Right forelimb (tissue), 1 donor: ENCODE results near the gene TAF1C.

Experiments
- DNase-seq: peaks from one replicate; pipeline ENCODE4 v3.0.0-alpha.2; 2018

The TAF1C gene

GRCh38 chr16:84182104-84182503 lies 4.8 kb downstream of the TAF1C start:
- no peak for DNase-seq

- DNase-seq, result no peak
Observed at GRCh38 chr16:84181144-84181915, 5.5 kb downstream of the TAF1C start.

- DNase-seq, result no peak
Observed at GRCh38 chr16:84180519-84181140, 6.2 kb downstream of the TAF1C start.

- DNase-seq, result no peak
Observed at GRCh38 chr16:84179612-84180320, 7.1 kb downstream of the TAF1C start.

GRCh38 chr16:84178892-84179611 lies 7.8 kb downstream of the TAF1C start:
- no peak for DNase-seq

GRCh38 chr16:84178146-84178765 lies 8.6 kb downstream of the TAF1C start:
- DNase-seq, result no peak

- DNase-seq, result no peak
Observed at GRCh38 chr16:84177741-84178073, 9.2 kb downstream of the TAF1C start.

GRCh38 chr16:84176192-84177053 lies 10.4 kb downstream of the TAF1C start:
- no peak for DNase-seq

- no peak for DNase-seq
Observed at GRCh38 chr16:84175350-84176081, 11.3 kb downstream of the TAF1C start.

GRCh38 chr16:84174396-84174795 lies 12.5 kb downstream of the TAF1C start:
- DNase-seq, result no peak

GRCh38 chr16:84169765-84170310 lies 17.0 kb downstream of the TAF1C start:
- DNase-seq, result no peak

GRCh38 chr16:84166796-84167695 lies 19.8 kb downstream of the TAF1C start:
- DNase-seq, result no peak

GRCh38 chr16:84165746-84166145 lies 21.1 kb downstream of the TAF1C start:
- DNase-seq, result no peak

- DNase-seq, result no peak
Observed at GRCh38 chr16:84161801-84162200, 25.1 kb downstream of the TAF1C start.

GRCh38 chr16:84161037-84161436 lies 25.8 kb downstream of the TAF1C start:
- no peak for DNase-seq

- no peak for DNase-seq
Observed at GRCh38 chr16:84159800-84160199, 27.1 kb downstream of the TAF1C start.

- no peak for DNase-seq
Observed at GRCh38 chr16:84159007-84159406, 27.9 kb downstream of the TAF1C start.

GRCh38 chr16:84156342-84156784 lies 30.5 kb downstream of the TAF1C start:
- DNase-seq, result no peak

- no peak for DNase-seq
Observed at GRCh38 chr16:84155771-84156170, 31.1 kb downstream of the TAF1C start.

- no peak for DNase-seq
Observed at GRCh38 chr16:84155226-84155625, 31.6 kb downstream of the TAF1C start.
